Astrocyte of the cerebellum (primary cell): Measurements from ENCODE around the gene LMAN2.
A peak's percentile ranks its signal among the peaks of the same experiment; 100 is the strongest.
"Not testable (repeated sequence)": the region's sequence is repeated elsewhere in the genome, so short reads cannot be mapped to it uniquely, and the experiment has no call there.

Experiments used
- DNase-seq: peaks from one replicate; pipeline ENCODE4 v3.0.0-alpha.2; 2011; ENCODE audit warnings: low read depth
- H3K4me3 ChIP-seq: 2 replicates; pipeline ENCODE4 v1.5.1; 2011; ENCODE audit warnings: mild to moderate bottlenecking, low read depth, low read length, moderate library complexity
- CTCF ChIP-seq: IDR thresholded peaks from 2 replicates; pipeline ENCODE4 v1.5.1; 2012; ENCODE audit warnings: low read length, low read depth, moderate library complexity, mild to moderate bottlenecking; ENCODE audit errors: missing control alignments
- in situ Hi-C: cut with HindIII; loops from 2 replicates; pipeline ENCODE4 v1.10.0; 2017; ENCODE audit warnings: low sequenced_read_pairs

Gene LMAN2

GRCh38 chr5:177308740-177309139 lies 42.7 kb downstream of the LMAN2 start:
- no peak for TF ChIP-seq CTCF
- in situ Hi-C loops = no loop called here
- no peak overlapping the region for H3K4me3 ChIP-seq
- no peak for DNase-seq

- no peak overlapping the region for H3K4me3 ChIP-seq
- no peak for DNase-seq
- TF ChIP-seq CTCF = no peak
- in situ Hi-C loops = no loop called here
These were observed 43.7 kb downstream of the LMAN2 start for GRCh38 chr5:177307544-177308363.

- TF ChIP-seq CTCF = no peak
- DNase-seq = no peak
- in situ Hi-C loops = no loop called here
- no peak overlapping the region for H3K4me3 ChIP-seq
These were observed 44.6 kb downstream of the LMAN2 start for GRCh38 chr5:177306674-177307543.

- DNase-seq, H3K4me3 ChIP-seq, in situ Hi-C loops: not testable (repeated sequence)
These were observed 45.3 kb downstream of the LMAN2 start for GRCh38 chr5:177306103-177306640.

- TF ChIP-seq CTCF = no peak
- DNase-seq = no peak
- in situ Hi-C loops = no loop called here
- H3K4me3 ChIP-seq = peak overlapping the region; percentile 64
These were observed 46.9 kb downstream of the LMAN2 start for GRCh38 chr5:177304392-177305119.

GRCh38 chr5:177303925-177304391 lies 47.5 kb downstream of the LMAN2 start:
- DNase-seq = no peak
- in situ Hi-C loops = no loop called here
- H3K4me3 ChIP-seq = peak overlapping the region; percentile 64
- no peak for TF ChIP-seq CTCF
